GM23248 (cell line): ENCODE results near the gene COL15A1. TPM values are rescaled to one million over a fixed set of nuclear protein-coding genes. Genes with fewer than 3 reads are reported as not detected.

ENCODE experiments used
- DNase-seq: peaks from one replicate; pipeline ENCODE4 v3.0.0-alpha.2; 2015
- H2AFZ ChIP-seq: fragments of 200-600 bp; sonication (generic); 2 replicates; pipeline ENCODE4 v1.6.1; 2016; ENCODE audit warnings: antibody characterized with exemption
- H3F3A ChIP-seq: fragments of 200-600 bp; sonication (generic); 2 replicates; pipeline ENCODE4 v1.6.1; 2016; ENCODE audit warnings: mild to moderate bottlenecking, antibody characterized with exemption, mixed run types; ENCODE audit not compliant: insufficient read depth
- H3K27ac ChIP-seq: fragments of 200-600 bp; sonication (generic); 2 replicates; pipeline ENCODE4 v1.5.1; 2016; ENCODE audit warnings: mild to moderate bottlenecking
- H3K27me3 ChIP-seq: fragments of 200-600 bp; sonication (generic); replicated peaks from 2 replicates; pipeline ENCODE4 v1.6.1; 2016; ENCODE audit warnings: mild to moderate bottlenecking; ENCODE audit not compliant: insufficient read depth
- H3K36me3 ChIP-seq: fragments of 200-600 bp; sonication (generic); 2 replicates; pipeline ENCODE4 v1.6.1; 2016; ENCODE audit warnings: low read depth, mild to moderate bottlenecking
- H3K4me1 ChIP-seq: fragments of 200-600 bp; sonication (generic); 2 replicates; pipeline ENCODE4 v1.6.1; 2016; ENCODE audit warnings: mild to moderate bottlenecking; ENCODE audit not compliant: insufficient read depth
- H3K4me2 ChIP-seq: fragments of 200-600 bp; sonication (generic); one replicate; pipeline ENCODE4 v1.6.1; 2016; ENCODE audit warnings: mild to moderate bottlenecking; ENCODE audit not compliant: unreplicated experiment
- H3K4me3 ChIP-seq: fragments of 200-600 bp; sonication (generic); 2 replicates; pipeline ENCODE4 v1.5.1; 2016; ENCODE audit warnings: mild to moderate bottlenecking
- H3K79me2 ChIP-seq: fragments of 200-600 bp; sonication (generic); 2 replicates; pipeline ENCODE4 v1.6.1; 2016; ENCODE audit warnings: mild to moderate bottlenecking; ENCODE audit not compliant: insufficient read depth
- H3K9ac ChIP-seq: fragments of 200-600 bp; sonication (generic); 2 replicates; pipeline ENCODE4 v1.6.1; 2016; ENCODE audit warnings: mild to moderate bottlenecking
- H3K9me2 ChIP-seq: fragments of 200-600 bp; sonication (generic); 2 replicates; pipeline ENCODE4 v1.6.1; 2016; ENCODE audit warnings: mixed run types, mild to moderate bottlenecking, moderate library complexity; ENCODE audit not compliant: insufficient read depth
- H3K9me3 ChIP-seq: fragments of 200-600 bp; sonication (generic); one replicate; pipeline ENCODE4 v1.6.1; 2017; ENCODE audit warnings: low read depth
- H4K20me1 ChIP-seq: fragments of 200-600 bp; sonication (generic); 2 replicates; pipeline ENCODE4 v1.6.0; 2016; ENCODE audit not compliant: insufficient read depth
- EZH2 ChIP-seq: fragments of 200-600 bp; sonication (generic); IDR thresholded peaks from 2 replicates; pipeline ENCODE4 v1.6.1; 2018; ENCODE audit warnings: antibody characterized with exemption, mild to moderate bottlenecking; ENCODE audit not compliant: insufficient read depth, poor library complexity, severe bottlenecking
- EZH2phosphoT487 ChIP-seq: fragments of 200-600 bp; sonication (generic); IDR thresholded peaks from 2 replicates; pipeline ENCODE4 v1.6.1; 2018; ENCODE audit warnings: antibody characterized with exemption, moderate library complexity, mild to moderate bottlenecking, low read depth; ENCODE audit not compliant: insufficient read depth
- WGBS, 2 experiments: methylation state at CpG; one replicate each; pipeline ENCODE4 v1.1.6; 2015 to 2017; ENCODE audit warnings: low lambda C conversion rate in 2 of 2, low coverage in 1 of 2; ENCODE audit errors: missing lambda C conversion rate in 2 of 2; 5-methylcytosine and 5-hydroxymethylcytosine counted together
- in situ Hi-C: fragments of 300-500 bp; cut with MboI; formaldehyde crosslinking; loops from 2 replicates; pipeline ENCODE4 v1.15.0; 2020
- polyA plus RNA-seq: library from polyadenylated mRNA; unstranded; fragments of >200 nt; fragmentation: Nextera tagmentation; extraction: Ambion mirVana; gene quantifications from 2 replicates; pipeline ENCODE4 v1.2.1, GENCODE V29; 2016
- total RNA-seq: library from RNA; depleted of rRNA; stranded (reverse); fragments of >200 nt; shearing (Covaris generic); gene quantifications from 2 replicates; pipeline ENCODE4 v1.2.3, GENCODE V29; 2014

The COL15A1 gene
- total and polyA plus RNA-seq, 2 experiments from 2014 or later, result 9.7 to 16.8 TPM

- H3K27ac ChIP-seq, result no peak overlapping the region
- no peaks in the 10 kb centered on the region for H3K36me3 ChIP-seq
- no peak for DNase-seq
- no peak overlapping the region for H3K4me3 ChIP-seq
- H4K20me1 ChIP-seq, result no peaks in the 10 kb centered on the region
- peaks cover 10% of the 10 kb centered on the region for H3K4me1 ChIP-seq
- H3K9me2 ChIP-seq, result no peaks in the 10 kb centered on the region
- H3K9me3 ChIP-seq, result no peaks in the 10 kb centered on the region
- in situ Hi-C loops, result no loop called here
- TF ChIP-seq EZH2 (no peak), EZH2phosphoT487 (no peak)
- H3K9ac ChIP-seq, result no peak overlapping the region
- no peaks in the 10 kb centered on the region for H3K79me2 ChIP-seq
- no peak overlapping the region for H3K4me2 ChIP-seq
- no peaks in the 10 kb centered on the region for H3K27me3 ChIP-seq
- no peaks in the 10 kb centered on the region for H3F3A ChIP-seq
- WGBS, 2 experiments, result 67 to 77% methylated on average over 6 of the region's 6 CpGs
- no peak overlapping the region for H2AFZ ChIP-seq
Measured at GRCh38 chr9:98927724-98928123, 16.0 kb upstream of the COL15A1 start.

- no peaks in the 10 kb centered on the region for H3K9me3 ChIP-seq
- H3K79me2 ChIP-seq, result no peaks in the 10 kb centered on the region
- no peaks in the 10 kb centered on the region for H3K36me3 ChIP-seq
- H3K9me2 ChIP-seq, result no peaks in the 10 kb centered on the region
- no peak for TF ChIP-seq EZH2phosphoT487
- TF ChIP-seq EZH2, result no peak
- H4K20me1 ChIP-seq, result no peaks in the 10 kb centered on the region
- in situ Hi-C loops, result no loop called here
- H3K27me3 ChIP-seq, result no peaks in the 10 kb centered on the region
- no peaks in the 10 kb centered on the region for H3K4me1 ChIP-seq
- 53 to 65% methylated on average over 2 of the region's 2 CpGs for WGBS, 2 experiments
- DNase-seq, result no peak
- no peak overlapping the region for H3K4me3 ChIP-seq
- no peak overlapping the region for H3K9ac ChIP-seq
- no peak overlapping the region for H2AFZ ChIP-seq
- no peaks in the 10 kb centered on the region for H3F3A ChIP-seq
- no peak overlapping the region for H3K4me2 ChIP-seq
- no peak overlapping the region for H3K27ac ChIP-seq
Measured at GRCh38 chr9:98929071-98929470, 14.6 kb upstream of the COL15A1 start.

GRCh38 chr9:98929895-98930341, 13.8 kb upstream of the COL15A1 start:
- Histone ChIP-seq H3K9me3 (no peaks in the 10 kb centered on the region), H3K9ac (no peak overlapping the region), H3K4me2 (no peak overlapping the region), H3K4me3 (no peak overlapping the region), H2AFZ (no peak overlapping the region), H3K79me2 (no peaks in the 10 kb centered on the region), H3K9me2 (no peaks in the 10 kb centered on the region), H3K36me3 (no peaks in the 10 kb centered on the region), H3K4me1 (no peaks in the 10 kb centered on the region), H3K27ac (no peak overlapping the region), H4K20me1 (no peaks in the 10 kb centered on the region), H3K27me3 (no peaks in the 10 kb centered on the region), H3F3A (no peaks in the 10 kb centered on the region)
- in situ Hi-C loops, result no loop called here
- 72 to 76% methylated on average over 10 of the region's 10 CpGs for WGBS, 2 experiments
- no peak for DNase-seq
- no peak for TF ChIP-seq EZH2

- 69 to 76% methylated on average over 7 to 9 of the region's 9 CpGs for WGBS, 2 experiments
- TF ChIP-seq EZH2phosphoT487, result no peak
- TF ChIP-seq EZH2, result no peak
- Histone ChIP-seq H3K4me1 (no peaks in the 10 kb centered on the region), H3F3A (no peaks in the 10 kb centered on the region), H3K4me2 (no peak overlapping the region), H3K9me3 (no peaks in the 10 kb centered on the region), H3K9me2 (no peaks in the 10 kb centered on the region), H4K20me1 (no peaks in the 10 kb centered on the region), H3K36me3 (no peaks in the 10 kb centered on the region), H2AFZ (no peak overlapping the region), H3K9ac (no peak overlapping the region), H3K79me2 (no peaks in the 10 kb centered on the region), H3K27ac (no peak overlapping the region), H3K4me3 (no peak overlapping the region), H3K27me3 (no peaks in the 10 kb centered on the region; the same call in 1 of the 2 replicates)
- in situ Hi-C loops, result no loop called here
- no peak for DNase-seq
Measured at GRCh38 chr9:98930792-98931191, 12.9 kb upstream of the COL15A1 start.
